ENCODE data around the gene COL4A1. TPM values are rescaled to one million over a fixed set of nuclear protein-coding genes. Genes with fewer than 3 reads are reported as not detected.
A peak's percentile ranks its signal among the peaks of the same experiment; 100 is the strongest.

The COL4A1 gene
- total and polyA plus RNA-seq, 12 donors: 83.3 to 342 (median 147) TPM

- DNase-seq (no peak), ATAC-seq (no peak)
- Histone ChIP-seq H3K4me1 (peaks cover 0 to 55% (median 13%) of the 10 kb centered on the region in 9 donors), H3K27me3 (no peaks in the 10 kb centered on the region), H3K9me3 (no peaks in the 10 kb centered on the region), H3K36me3 (peaks cover 0 to 100% (median 72%) of the 10 kb centered on the region in 9 donors), H3K27ac (peak overlapping the region in 1 of 10 donors; percentile 83), H3K4me3 (no peak overlapping the region)
- no peak for TF ChIP-seq CTCF (IDR thresholded peaks at IDR 0.05)
- WGBS, 2 donors: 94% methylated on average over 11 of the region's 11 CpGs
- intact Hi-C loops (cut with DNase I): loop anchor here in 1 of 10 donors (10.0 kb wide), 1 partner anchor 57 kb away; no protein-coding TSS in a partner anchor
Observed at GRCh38 chr13:110162053-110162452, 144.9 kb downstream of the COL4A1 start.

GRCh38 chr13:110161112-110161882 lies 145.7 kb downstream of the COL4A1 start:
- no peak for TF ChIP-seq CTCF (IDR thresholded peaks at IDR 0.05)
- intact Hi-C loops (cut with DNase I): loop anchor here in 1 of 10 donors (10.0 kb wide), 1 partner anchor 56 kb away; no protein-coding TSS in a partner anchor
- Histone ChIP-seq H3K36me3 (peaks cover 0 to 100% (median 64%) of the 10 kb centered on the region in 9 donors), H3K4me3 (no peak overlapping the region), H3K4me1 (peaks cover 0 to 55% (median 13%) of the 10 kb centered on the region in 9 donors), H3K9me3 (no peaks in the 10 kb centered on the region), H3K27ac (peak overlapping the region in 2 of 10 donors; percentile 3 to 83), H3K27me3 (no peaks in the 10 kb centered on the region)
- ATAC-seq (peak in 3 of 8 donors; percentile 29 to 54 (median 45)), DNase-seq (no peak)
- 75 to 80% methylated on average over 10 of the region's 10 CpGs for WGBS, 2 donors

GRCh38 chr13:110158226-110158625 lies 148.7 kb downstream of the COL4A1 start:
- Histone ChIP-seq H3K36me3 (peaks cover 3 to 100% (median 59%) of the 10 kb centered on the region in 9 donors), H3K27ac (peak overlapping the region in 3 of 10 donors; percentile 6 to 21 (median 8)), H3K9me3 (no peaks in the 10 kb centered on the region), H3K4me3 (no peak overlapping the region), H3K4me1 (peaks cover 0 to 50% (median 13%) of the 10 kb centered on the region in 9 donors), H3K27me3 (no peaks in the 10 kb centered on the region)
- no peak for DNase-seq
- no peak for TF ChIP-seq CTCF (IDR thresholded peaks at IDR 0.05)
- intact Hi-C loops (cut with DNase I): no loop called here
- ATAC-seq: peak in 7 of 8 donors; percentile 28 to 66 (median 48)
- WGBS, 2 donors: 44 to 49% methylated on average over 2 of the region's 2 CpGs

- peak overlapping the region in 2 of 10 donors; percentile 4 to 21 for H3K27ac ChIP-seq
- no peaks in the 10 kb centered on the region for H3K9me3 ChIP-seq
- WGBS, 2 donors: 79 to 88% methylated on average over 1 of the region's 1 CpG
- intact Hi-C loops (cut with DNase I): no loop called here
- DNase-seq (no peak), ATAC-seq (no peak)
- TF ChIP-seq CTCF (IDR thresholded peaks at IDR 0.05): no peak
- peaks cover 0 to 45% (median 13%) of the 10 kb centered on the region in 9 donors for H3K4me1 ChIP-seq
- no peak overlapping the region for H3K4me3 ChIP-seq
- H3K27me3 ChIP-seq: no peaks in the 10 kb centered on the region
- peaks cover 3 to 100% (median 56%) of the 10 kb centered on the region in 9 donors for H3K36me3 ChIP-seq
Observed at GRCh38 chr13:110157718-110158117, 149.2 kb downstream of the COL4A1 start.
